HG03575 (cell line): Measurements from ENCODE around the gene LTA.
"Not testable (repeated sequence)": the region's sequence is repeated elsewhere in the genome, so short reads cannot be mapped to it uniquely, and the experiment has no call there.

ENCODE experiments used
- ATAC-seq: cut with Tn5 transposase; IDR thresholded peaks from one replicate; pipeline ENCODE4 v1.9.1; 2021; ENCODE audit not compliant: unreplicated experiment, insufficient number of reproducible peaks, low FRiP score; ENCODE audit errors: extremely low read depth

LTA gene

DNA sequence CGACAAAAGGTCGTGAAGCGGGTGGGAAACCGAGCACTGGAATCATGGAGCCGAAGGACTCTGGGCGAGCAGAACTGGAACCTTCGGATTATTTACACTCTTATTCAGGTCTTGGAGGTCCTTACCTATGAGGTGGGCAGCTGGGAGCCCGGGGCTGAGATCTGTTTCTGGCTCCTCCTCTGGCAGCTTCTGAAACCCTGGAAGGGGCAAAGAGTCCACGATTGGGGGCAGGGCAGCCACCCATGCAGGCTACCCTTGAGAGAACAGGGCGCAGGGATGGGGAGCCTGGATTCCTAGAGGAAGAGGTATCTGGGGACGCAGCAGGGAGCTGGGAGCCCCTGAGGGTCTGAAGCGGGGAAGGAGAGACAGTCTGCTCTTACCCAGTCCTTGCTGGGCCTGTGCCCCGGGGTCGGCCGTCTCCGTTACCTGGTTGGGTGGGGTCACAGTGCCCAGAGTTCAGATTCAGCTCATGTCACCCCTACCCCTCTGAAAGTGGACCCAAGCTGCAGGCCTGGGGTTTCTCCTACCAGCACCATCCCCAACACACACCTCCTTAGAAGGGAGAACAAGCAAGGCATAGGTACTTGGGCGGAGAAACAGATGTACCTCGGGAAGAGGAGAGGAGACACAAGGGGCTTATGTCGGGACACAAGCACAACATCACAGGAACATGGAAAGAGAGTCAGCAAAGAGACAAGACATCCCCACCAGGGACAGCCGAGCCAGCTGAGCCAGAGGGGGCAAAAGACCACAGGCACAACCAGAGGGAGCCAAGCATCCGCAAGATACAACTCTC is 9.5 kb downstream of the LTA start:
- no peak for ATAC-seq

DNA sequence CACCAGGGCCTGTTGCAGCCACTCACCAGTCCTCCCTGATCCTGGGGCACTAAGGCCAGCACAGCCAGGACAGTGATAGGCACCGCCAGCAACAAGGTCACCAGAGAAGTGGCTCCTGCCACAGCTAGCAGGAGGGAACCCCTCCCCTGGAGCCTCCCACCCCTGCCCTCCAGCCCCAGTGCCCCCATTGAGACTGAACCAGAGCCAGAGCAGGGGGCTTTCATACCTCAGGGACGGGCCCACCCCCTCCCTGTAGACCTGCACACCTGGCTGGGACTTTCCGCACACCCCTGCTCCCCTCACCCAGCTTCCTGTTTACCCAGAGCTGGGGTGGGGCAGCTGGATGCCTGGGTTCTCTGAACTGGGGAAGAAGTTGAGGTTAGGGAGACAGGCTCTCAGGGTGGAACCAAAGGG is 10.1 kb downstream of the LTA start, which contains the start of gene LTB:
LTB (minus strand) TSS at position 195 of the 414 bp plus-strand sequence; CDS start at position 188, 7 bp downstream.
- no peak for ATAC-seq

DNA sequence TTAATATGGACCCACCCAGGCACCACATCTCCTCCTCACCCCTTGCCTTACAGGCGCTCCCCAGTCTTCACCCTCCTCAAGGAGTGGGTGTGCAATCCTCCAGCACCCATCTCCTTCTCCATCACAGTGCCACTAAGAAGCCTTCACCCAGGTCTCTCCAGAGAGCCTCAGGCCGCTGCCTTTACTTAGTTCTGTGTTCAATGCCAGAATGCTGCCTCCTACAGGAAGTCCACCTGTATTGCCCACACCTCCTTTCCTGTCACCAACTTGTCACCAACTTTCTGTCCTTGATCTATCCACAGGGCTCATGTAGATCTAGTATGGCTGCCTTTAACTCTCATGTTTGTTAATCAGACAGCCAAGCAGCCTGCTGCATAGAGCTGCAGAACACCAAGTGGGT is 13.4 kb downstream of the LTA start:
- ATAC-seq: no peak

DNA sequence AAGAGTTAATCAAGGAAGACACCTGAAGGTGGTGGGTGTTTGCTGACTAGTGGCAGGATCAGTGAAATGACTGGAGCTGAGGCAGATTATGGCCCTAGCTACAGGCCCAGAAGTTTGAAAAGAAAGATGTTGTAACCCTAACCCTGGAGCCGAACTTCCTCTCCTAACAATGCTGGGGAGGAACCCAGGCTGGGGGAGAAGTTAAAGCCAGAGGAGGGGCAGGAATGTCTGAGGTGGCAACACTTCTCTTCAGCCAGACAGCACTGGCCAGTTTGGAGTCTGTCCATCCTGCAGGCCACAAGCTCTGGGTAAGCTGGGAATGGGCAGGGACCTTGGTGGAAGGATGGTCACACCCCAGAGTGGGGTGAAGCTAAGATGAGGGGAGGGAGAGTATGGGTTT is 13.9 kb downstream of the LTA start, which contains the start of gene LST1:
LST1 (plus strand) TSS at position 270 of the 400 bp plus-strand sequence. CDS start 1,023 bp downstream, outside the sequence.
- ATAC-seq: no peak

DNA sequence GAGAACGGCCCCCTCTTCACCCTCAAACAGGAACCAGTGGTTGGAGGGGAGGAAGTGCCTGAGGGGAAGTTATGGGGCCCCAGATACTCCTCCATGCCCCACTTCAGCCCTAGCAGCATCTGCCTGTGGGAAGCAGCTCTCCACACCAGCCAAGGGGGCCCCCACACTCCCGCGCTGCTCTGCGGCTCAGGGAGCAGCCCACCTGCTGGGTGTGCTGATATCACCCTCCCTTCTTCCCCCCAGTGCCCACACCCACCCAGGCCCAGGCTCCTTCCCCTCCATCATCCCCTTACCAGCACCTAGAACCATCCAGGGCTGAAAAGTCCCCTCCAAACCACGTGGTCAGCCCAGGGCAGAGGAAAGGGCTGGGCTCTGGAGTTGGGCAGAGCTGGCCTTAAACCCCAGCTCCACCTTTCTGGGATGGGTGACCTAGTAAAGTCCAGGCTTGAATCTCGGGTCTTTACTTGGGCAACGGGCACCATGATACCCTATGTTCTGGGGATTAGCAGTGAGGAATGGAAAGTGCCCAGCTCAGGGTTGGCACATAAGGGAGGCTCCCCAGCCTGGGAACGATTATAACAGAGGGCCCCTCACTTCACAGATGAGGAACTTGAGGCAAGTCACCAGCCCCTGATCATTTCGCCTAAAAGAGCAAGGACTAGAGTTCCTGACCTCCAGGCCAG is 14.7 kb downstream of the LTA start:
- ATAC-seq: no peak

DNA sequence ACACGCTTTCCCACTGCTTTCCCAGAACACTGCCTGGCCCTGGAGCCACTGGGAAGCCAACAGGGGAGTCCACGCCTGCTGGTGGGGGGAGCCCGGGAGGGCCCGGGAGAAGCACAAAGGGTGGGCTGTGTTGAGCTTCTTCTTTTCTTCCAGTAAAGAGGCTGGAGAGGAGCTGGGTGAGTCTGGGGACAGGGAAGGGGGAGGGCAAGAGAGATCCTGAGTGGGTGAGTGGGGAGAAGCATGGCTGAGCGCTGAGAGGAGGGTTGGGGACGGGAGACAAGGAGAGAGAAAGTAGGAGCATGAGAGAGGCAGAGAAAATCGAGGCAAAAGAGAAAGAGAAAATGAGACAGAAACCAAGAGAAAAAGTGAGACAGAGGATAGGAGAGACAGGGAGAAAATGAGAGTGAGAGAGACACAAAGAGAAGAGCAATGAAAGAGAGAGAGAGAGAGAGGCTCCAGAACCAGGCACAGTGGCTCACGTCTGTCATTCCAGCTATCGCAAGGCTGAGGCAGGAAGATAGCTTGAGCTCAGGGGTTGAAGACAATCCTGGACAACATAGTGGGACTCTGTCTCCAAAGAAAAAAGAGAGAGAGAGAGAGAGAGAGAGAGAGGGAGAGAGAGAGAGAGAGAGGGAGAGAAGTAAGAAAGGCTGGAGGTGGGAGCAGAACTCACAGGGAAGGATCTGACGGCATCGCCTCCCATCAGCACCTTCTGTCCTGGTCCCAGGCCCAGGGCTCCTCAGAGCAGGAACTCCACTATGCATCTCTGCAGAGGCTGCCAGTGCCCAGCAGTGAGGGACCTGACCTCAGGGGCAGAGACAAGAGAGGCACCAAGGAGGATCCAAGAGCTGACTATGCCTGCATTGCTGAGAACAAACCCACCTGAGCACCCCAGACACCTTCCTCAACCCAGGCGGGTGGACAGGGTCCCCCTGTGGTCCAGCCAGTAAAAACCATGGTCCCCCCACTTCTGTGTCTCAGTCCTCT is 16.0 kb downstream of the LTA start:
- no peak for ATAC-seq

DNA sequence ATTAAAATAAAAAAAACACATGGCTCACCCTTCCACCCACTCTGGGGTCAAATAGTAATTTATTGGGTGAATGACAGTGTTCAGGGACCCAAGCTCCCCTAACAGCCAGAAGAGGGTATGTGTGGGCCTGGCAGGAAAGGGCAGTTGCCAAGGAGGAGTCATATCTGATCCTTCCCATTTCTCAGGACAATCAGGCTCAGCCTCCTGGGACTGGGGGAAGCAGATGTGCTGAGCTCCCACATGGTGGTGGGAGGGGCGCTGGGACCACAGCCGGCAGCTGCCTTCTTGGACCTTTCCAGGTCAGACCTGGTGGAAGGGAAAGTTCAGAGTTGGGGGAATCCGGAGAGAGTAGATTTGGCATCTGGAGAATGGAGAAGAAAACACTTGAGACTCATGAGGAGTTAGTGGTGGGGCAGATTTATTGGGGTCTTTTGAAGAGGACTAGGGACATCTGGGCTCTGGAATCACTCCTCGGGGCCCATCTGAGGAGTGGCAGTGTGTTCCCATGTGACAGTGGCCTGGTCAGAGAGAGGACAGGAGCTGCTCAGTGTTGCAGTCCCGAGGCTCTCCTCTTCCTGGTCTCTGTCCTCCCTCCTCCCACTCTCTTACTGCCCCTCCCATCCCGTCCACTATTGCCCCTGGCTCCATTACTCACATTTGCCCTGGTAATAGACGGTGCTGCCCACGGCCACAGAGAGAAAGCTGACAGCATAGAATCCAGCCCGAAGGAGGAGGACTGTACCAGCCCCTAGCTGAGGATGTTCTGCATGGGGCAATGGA is 17.0 kb downstream of the LTA start:
- no peak for ATAC-seq

DNA sequence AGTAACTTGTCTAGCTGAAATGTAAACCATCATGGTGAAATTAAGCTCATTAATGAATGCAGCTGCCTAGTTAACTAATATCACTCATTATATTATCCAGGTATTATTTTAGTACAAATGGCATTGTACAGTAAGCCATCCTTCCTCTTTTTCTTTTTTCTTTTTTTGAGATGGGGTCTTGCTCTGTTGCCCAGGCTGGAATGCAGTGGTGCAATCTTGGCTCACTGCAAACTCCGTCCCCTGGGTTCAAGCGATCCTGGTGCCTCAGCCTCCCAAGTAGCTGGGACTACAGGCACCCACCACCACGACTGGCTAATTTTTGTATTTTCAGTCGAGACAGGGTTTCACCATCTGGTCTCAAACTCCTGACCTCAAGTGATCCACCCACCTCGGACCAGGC is 18.6 kb downstream of the LTA start:
- not testable (repeated sequence) for ATAC-seq

DNA sequence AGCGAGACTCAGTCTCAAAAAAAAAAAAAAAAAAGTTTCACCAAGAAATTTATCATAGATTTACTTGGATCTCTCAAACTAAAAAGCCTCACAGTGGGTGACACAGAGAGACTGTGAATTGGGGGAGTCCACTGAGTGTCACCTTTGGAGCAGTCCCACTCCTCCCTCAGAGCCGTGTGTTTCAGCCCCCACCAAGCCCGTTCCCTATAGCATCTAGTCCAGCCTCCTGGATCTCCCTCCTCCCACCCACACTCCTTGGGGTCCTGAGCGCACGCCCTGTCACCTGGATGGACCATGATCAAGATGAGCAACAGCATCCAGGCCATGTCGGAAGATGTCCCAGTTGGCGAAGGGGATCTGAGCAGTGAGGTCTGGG is 20.3 kb downstream of the LTA start:
- no peak for ATAC-seq

DNA sequence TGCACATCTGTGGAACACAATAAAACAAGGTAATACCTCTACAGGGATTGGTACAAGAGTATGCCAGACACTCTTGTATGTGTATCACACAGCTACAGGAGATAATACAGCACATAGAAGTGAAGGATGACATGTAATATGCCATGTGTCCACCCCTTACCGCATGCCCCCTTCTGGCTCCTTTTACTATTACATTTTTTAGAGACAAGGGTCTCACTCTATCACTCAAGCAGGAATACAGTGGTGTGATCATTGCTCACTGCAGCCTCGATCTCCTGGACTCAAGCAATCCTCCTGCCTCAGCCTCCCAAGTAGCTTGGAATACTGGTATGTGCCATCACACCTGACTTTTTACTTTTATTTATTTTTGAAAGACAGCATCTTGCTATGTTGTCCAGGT is 24.9 kb downstream of the LTA start:
- no peak for ATAC-seq

DNA sequence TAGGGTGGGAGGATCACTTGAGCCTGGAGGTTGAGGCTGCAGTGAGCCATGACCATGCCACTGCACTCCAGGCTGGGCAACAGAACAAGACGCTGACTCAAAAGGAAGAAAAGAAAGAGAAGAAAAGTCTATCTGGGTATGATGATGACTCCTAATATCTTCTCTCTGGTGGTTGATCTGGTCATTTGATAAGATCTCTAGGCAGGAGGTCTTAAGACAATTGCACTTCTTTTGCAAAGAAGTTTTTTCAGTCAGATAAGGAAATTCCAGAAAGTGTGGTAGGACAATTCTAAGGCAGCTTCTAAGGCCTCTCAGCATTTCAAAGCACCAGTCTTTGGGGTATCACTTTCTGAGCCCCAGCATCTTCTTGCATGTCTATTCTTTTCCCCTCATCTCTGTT is 35.2 kb downstream of the LTA start:
- no peak for ATAC-seq

DNA sequence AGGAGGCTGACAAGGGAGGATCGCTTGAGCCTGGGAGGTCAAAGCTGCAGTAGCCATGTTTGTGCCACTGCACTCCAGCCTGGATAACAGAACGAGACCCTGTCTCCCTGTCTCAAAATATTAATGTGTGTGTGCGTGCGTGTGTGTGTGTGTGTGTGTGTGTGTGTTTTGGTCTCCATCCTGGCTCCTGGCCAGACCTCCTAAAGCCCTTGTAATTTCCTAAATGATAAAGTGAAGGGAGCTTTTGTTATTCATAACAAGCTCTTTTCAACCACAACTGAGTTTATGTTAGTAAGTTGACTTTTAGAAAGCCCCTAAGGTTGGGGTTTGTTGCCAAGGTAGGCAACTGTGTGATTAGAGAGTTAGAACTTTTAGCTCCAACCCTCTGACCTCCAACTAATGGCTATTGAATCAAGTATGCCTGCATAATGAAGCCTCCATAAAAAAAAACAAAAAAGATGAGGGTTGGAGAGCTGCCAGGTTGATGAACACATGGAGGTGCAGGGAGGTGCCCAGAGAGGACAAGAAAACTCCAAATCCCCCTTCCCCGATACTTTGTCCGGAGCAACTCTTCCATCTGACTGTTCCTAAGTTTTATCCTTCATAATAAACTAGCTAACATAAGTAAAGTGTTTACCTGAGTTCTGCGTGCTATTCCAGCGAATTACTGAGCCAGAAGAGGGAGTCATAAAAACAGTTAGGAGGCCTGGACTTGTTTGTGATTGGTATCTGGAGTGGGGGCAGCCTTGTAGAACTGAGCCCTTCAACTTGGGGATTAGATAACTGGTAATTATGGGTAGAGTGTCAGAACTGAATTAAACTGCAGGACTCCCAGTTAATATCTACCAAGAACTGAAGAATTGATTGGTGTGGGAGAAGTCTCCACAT is 37.7 kb downstream of the LTA start:
- ATAC-seq: no peak

DNA sequence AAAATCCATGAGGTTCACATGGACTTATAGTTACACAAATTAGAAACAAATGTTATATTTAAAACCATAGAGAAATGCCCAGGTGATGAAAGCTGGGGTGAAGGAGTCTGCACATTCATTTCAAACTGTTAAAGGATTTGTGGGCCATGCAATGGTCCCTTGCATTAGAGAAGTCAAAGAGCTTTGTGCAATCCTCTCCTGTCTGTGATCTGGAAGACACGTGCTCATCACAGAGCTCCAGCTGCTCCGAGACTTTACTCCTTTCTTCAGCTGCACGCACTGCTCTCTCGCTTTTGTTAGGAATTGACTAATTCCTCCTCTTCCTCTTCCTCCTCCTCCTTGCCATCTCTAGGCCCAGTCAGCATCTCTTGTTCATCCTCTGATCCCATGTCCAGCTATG is 38.9 kb downstream of the LTA start:
- no peak for ATAC-seq

DNA sequence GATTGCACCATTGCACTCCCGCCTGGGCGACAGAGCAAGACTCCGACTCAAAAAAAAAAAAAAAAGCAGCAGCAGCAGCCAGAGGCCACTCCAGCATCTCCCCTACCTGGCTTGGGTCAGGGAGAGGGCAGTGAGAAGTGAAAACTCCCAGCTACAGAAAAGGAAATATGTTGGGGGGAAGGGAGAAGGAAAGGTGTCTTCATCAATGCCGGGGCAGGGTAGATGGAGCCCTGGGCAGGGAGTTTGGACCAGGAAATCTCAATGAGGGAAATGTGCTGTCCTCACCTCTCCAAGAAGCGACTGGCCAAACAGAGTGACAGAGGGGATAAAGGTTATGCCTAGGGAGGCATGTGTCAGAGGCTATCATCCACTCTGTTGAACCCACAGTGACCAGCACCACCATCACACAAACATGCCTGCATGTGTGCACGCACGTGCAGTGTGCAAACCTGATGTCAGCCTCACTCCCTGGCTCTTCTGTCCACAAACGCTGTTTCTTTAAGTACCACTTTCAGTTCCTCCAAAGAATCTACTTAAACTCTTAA is 42.1 kb downstream of the LTA start:
- ATAC-seq: no peak

DNA sequence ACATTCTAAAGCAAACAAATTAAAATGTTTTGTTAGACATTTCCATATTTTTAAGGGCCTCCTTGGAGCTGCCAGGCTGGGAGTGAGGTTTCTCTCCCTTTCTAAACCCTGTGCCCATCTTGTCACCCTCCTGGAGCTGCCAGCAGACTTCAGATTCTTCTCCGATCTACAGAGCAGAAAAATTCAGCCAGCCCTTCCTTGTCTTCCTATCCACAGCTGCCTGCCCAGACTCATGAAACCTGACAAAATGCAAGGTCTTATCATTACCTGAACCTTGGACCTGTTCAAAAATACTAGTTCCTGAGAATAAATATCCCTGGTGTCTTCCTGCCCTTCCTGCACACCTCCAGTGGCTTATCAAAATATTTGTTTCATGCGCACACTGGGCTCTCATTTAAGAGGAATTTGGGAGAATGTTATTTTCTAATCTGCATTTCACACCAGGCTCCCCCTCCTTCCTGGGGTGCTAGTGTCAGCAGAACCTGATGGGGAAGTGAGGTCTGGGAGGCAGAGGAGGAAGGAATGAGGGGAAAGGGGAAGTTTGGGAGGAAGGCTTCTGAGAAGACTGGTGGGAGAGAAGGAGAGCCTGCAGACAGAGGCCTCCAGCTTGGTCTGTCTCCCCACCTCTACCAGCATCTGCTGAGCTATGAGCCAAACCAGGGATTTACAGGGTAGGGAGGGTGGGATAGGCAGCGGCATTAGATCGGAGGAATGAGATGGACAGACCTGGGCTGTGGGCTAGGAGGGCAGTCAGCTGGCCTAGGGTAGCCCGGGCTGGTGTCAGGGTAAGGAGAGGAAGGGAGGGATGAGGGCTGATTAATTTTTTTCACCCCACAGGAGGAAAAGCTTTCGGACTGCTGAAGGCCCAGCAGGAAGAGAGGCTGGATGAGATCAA is 42.8 kb downstream of the LTA start, which contains the start of gene AIF1:
AIF1 (plus strand) TSS at position 551 of the 895 bp plus-strand sequence; CDS start at position 647, 96 bp downstream.
- no peak for ATAC-seq

DNA sequence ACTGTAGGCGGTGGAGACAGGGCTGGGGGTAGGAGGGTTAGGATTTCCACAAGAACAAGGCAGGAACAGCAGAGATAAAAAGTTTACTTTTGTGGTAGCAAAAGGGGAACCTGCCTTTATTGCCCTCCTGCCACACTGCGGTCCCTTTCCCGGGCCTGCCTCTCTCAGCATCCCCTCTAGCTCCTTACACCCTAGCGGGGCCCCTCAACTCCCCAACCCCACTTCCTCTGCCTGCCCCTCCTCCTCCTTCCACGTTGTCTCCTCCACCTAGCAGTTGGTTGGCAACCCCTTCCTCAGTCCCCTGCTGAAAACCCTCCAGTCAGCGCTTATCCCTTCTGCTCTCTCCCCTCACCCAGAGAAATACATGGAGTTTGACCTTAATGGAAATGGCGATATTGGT is 43.7 kb downstream of the LTA start:
- ATAC-seq: no peak
